ENCODE results near the gene VCAN.

Gene VCAN

GRCh38 chr5:83469075-83469474, 2.5 kb upstream of the VCAN start:
- DNase-seq, result no peak

DNA sequence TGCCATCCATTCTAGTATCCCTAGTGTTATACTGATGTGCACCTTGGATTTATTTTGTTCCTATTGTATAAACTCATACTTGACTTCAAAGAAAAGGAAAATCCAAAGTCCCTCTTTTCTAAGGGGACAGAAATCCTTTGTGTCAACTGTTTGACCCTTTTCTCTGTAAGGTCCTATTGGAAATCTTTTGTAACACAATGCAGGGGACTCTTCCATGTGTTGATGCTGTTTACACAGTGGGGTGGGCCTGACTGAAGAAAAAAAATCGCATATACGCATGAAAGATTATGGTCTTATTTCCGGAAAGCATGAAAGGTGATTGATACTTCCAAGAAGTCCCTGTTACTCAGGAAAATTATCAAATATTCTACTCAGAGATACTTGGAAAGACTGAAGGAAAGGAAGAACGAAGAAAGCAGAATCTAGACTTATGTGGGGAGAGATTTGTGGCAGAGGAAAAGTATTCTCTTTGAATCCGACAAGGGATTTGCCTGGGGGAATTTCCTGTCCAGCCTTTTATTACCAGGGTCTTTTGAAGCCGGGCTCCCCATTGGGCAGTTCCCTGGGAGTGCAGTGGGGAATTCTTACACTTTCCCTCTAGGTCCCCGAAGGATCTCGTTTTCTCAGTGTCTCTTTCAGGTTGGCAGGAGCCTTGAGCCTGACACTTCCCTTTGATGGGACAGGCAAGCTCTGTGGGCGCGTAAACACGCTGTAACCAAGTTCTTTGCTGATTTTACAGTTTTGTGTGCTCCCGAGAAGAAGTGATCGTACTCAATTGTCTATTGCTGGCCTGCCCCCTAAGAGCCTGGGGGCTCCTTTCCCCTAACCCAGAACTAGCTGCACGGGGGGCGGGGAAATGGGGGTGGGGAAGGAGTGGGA, 779 bp upstream of the VCAN start:
- no peak for DNase-seq

GRCh38 chr5:83472213-83472507, 616 bp downstream of the VCAN start:
- DNase-seq, result no peak

GRCh38 chr5:83472508-83473345, 1.2 kb downstream of the VCAN start:
- no peak for DNase-seq

GRCh38 chr5:83473346-83474160, 2.0 kb downstream of the VCAN start:
- DNase-seq, result peak; percentile 18

GRCh38 chr5:83474161-83474796, 2.7 kb downstream of the VCAN start:
- DNase-seq, result no peak

- DNase-seq, result no peak
These were observed 3.4 kb downstream of the VCAN start for GRCh38 chr5:83474991-83475390.

DNA sequence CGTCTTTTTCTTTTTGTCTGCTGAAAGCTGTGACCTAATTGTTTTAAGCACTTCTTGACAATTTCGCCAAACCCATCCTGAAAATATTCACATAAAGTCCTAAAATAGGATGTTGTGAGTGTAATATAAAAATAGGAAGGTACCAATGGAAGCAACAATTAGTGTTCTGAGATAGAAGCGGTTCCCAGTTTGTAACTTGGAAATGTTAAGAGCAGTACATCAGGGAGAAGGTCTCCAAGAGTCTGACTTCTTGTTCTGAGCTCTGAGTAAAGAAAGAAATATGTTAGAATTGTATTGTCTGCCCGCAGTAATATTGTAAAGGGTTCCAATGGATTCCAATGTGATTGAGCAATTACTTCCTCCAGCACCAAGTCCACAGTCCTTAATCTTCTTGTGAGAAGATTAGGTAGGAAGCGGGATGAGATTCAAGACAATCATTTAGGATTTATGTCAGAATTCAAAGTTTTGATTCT, 3.9 kb downstream of the VCAN start:
- DNase-seq, result no peak

DNA sequence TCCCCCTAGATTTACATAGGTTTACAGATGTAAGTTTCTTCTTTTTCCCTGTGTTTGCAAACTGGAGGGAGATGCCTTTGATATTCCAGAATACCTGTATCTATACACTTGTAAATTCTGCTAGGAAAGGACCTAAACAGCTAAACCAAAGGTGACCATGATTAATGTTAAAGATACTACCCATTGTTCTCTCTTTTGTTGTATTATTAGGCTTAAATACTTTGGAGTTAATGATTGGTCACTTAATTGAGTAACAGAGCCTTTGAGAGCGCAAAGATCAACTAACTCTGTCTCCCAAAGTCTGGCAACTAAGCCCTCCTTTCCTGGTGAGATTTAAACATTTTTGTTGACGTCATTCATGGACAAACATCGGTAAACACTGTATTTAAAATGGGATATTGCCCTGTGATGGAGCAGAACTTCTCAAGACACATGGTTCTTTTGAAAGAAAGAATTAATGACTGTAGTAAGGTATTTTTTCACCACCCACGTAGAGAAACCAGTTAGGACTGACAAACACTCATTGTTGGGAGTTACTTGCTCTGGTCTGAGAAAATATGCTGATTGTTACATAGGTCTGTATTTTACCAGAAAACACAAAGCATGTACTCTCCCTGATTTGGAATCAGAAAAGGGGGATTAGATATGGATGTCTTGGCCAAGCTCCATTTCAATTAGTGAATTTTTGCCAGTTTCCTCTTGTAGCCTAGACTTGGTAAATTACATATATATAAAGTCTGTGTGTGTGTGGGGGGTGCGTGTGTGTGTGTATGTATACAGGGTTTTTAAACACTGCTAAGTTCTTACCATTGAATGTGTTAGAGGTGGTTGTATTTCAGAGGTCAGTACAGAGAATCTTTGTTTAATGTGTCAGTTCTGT, 4.6 kb downstream of the VCAN start:
- DNase-seq, result no peak

DNA sequence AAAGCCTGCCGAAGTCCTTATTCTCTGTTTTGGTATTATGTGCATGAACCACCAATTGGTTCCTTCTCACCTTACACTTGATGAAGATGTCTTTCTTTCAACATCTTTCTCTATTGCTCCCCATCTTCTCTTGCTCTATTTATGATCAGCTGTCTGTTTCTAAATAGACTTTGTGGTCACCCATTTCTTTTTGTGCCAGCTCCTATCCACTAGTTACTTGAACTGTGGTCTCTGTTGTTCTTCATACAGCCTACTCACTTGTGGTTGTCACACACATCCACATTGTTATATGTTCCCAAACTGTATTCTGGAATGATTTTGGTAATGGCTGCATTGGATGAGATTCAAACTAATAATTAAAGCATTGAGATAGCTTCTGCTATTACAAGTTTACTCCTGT, 11.4 kb downstream of the VCAN start:
- DNase-seq, result no peak

DNA sequence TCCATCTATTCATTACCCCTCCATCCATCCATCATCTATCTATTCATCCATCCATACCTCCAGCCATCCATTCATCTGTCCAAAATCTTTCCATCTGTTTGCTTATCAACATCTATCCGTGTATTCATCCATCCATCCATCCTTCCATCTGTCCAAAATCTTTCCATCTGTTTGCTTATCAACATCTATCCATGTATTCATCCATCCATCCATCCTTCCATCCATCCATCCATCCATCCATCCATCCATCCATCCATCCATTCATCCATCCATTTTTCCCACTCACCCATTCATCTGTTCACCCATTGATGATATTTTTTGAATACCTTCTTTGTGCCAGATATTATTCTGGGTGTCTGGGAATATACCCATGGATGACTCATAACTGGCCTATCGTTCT, 12.8 kb downstream of the VCAN start:
- no peak for DNase-seq

- DNase-seq, result no peak
These were observed 14.3 kb downstream of the VCAN start for GRCh38 chr5:83485842-83486241.

DNA sequence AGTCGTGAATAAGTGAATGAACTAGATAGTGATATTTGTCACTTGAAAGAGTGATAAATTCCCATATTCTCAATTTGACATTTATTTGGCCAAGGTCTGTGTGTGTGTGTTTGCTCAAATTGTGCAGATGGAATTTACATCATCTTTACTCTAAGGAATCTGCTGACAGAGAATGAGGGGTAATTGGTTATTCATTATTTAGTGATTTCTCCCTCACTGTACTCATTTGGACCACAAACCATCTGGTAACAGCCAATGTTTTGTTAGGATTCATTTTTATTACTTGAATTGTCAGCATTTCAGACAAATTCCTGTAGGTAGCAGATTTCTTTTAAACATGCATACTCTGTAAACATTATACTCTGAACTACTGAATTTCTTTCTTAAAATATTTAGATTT, 15.6 kb downstream of the VCAN start:
- no peak for DNase-seq

DNA sequence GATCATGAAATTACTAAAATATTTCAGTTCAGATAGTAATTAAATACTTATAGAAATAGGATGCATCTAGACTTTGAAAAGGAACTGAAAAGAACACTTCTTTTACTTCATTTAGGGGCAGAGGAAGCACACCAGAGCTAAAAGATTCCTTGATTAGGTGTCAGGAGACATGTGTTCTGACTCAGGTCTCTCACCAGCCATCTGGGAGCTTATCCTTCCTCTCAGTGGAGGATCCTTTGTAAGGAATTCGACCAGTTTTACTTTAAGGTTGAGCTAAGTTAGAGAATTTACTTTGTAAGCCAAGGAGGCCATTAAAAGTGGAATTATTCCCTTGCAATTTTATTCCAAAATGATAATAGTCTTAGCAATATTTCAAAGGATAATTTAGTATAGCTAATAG, 16.7 kb downstream of the VCAN start:
- DNase-seq, result no peak

DNA sequence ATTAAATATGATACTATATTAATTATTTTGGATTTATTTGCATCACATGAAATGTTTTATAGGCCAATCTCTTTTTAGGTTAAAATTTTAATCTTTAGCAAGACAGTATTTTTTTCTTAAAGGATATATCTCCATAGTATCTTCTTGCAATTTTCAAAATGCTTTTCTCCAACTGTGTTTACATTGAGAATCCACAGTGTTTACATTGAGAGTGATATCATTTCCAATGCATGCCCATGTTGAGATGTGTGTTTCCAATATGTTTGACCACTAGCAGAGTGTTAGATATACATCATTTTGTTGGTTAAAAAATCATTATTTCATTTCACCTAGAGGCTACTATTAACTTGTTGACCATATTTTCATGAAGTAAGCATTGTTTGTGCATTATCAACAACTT, 17.3 kb downstream of the VCAN start:
- DNase-seq, result no peak

GRCh38 chr5:83490203-83490602, 18.7 kb downstream of the VCAN start:
- no peak for DNase-seq

- DNase-seq, result no peak
These were observed 20.8 kb downstream of the VCAN start for GRCh38 chr5:83492331-83492730.

DNA sequence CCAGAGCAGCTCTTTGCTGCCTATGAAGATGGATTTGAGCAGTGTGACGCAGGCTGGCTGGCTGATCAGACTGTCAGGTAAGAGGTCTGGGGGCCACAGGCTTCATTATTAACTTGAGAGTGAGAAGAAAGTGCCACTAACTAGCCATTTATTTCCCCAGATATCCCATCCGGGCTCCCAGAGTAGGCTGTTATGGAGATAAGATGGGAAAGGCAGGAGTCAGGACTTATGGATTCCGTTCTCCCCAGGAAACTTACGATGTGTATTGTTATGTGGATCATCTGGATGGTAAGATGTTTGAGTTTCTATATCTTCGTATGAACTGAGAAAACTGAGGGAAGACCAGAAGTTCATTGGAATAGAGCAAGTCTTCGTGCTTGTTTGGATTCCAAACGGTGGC, 22.1 kb downstream of the VCAN start:
- DNase-seq, result no peak

- DNase-seq, result no peak
These were observed 22.6 kb downstream of the VCAN start for GRCh38 chr5:83494087-83494620.

DNA sequence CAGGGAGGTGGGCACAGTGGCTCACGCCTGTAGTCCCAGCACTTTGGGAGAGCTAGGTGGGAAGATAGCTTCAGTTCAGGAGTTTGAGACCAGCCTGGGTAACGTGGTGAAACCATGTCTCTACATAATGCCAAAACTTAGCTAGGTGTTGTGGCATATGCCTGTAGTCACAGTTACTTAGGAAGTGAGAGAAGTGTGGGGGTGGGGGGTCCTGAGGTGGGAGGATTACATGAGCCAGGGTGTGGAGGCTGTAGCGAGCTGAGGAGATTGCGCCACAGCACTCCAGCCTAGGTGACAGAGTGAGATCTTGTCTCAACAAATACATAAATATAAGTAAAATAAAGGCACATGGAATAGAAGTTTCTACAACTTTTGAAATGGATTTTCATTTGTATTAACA, 23.1 kb downstream of the VCAN start:
- DNase-seq, result no peak

DNA sequence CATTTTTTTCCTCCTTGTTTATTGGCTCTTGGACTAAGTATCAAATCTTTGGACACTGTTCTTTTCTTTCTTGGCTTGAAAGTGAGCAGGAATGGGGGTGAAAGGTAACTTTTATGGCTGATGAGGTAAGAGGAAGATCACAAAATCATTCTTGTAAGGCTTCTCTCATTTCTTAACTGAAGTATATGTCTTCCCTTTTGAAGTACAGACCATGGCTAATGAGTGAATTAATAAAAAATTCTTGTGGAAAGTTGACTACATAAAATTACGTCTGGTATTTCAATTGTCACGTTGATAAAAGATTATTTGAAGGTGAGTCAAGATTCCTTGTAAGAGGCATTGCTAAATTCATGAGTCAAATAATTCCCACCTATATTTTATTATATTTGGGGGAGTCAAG, 25.1 kb downstream of the VCAN start:
- DNase-seq, result no peak

DNA sequence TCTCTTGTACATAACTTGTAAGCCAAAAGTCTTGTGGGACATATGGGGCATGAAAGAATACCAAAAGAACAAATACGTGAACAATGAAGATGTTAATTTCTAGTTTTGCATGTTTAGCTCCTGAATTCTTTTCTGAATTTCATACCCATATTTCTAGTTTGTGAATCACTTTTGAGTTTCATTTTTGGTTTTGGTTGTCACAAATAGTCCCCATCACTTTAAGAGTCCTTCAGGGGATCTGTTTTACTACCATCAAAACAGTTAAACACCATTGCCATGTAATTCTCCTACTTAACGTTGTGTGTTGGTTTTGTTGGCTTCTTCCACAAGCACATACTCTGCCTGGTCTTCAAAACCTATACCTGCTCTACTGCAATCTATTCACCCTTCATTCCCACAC, 27.0 kb downstream of the VCAN start:
- DNase-seq, result no peak

All from stimulated activated naive CD4-positive, alpha-beta T cell treated with Interleukin-2 at 50 U/mL for 16 hours (primary cell).